Measurements from ENCODE around the gene CKS2.

Gene CKS2

GRCh38 chr9:89351584-89352300, 40.7 kb downstream of the CKS2 start:
- no peak for DNase-seq

- no peak for DNase-seq
Observed at GRCh38 chr9:89352451-89352850, 41.5 kb downstream of the CKS2 start.

GRCh38 chr9:89352874-89353649, 42.1 kb downstream of the CKS2 start:
- no peak for DNase-seq

- no peak for DNase-seq
Observed at GRCh38 chr9:89353989-89354388, 43.0 kb downstream of the CKS2 start.

- DNase-seq, result no peak
Observed at GRCh38 chr9:89354471-89354870, 43.5 kb downstream of the CKS2 start.

GRCh38 chr9:89356782-89357181, 45.8 kb downstream of the CKS2 start:
- no peak for DNase-seq

- no peak for DNase-seq
Observed at GRCh38 chr9:89357331-89358197, 46.6 kb downstream of the CKS2 start.

- DNase-seq, result no peak
Observed at GRCh38 chr9:89358376-89358916, 47.5 kb downstream of the CKS2 start.

GRCh38 chr9:89358985-89359384, 48.0 kb downstream of the CKS2 start:
- DNase-seq, result no peak

- DNase-seq, result no peak
Observed at GRCh38 chr9:89359751-89360261, 48.8 kb downstream of the CKS2 start.

GRCh38 chr9:89360465-89360864, 49.5 kb downstream of the CKS2 start:
- DNase-seq, result no peak

- no peak for DNase-seq
Observed at GRCh38 chr9:89361031-89361430, 50.0 kb downstream of the CKS2 start.

GRCh38 chr9:89361816-89362646, 51.0 kb downstream of the CKS2 start:
- DNase-seq, result no peak

GRCh38 chr9:89362647-89363310, 51.8 kb downstream of the CKS2 start:
- DNase-seq, result no peak

GRCh38 chr9:89363311-89363670, 52.3 kb downstream of the CKS2 start:
- DNase-seq, result no peak

- DNase-seq, result no peak
Observed at GRCh38 chr9:89363921-89364665, 53.1 kb downstream of the CKS2 start.

GRCh38 chr9:89364666-89365531, 53.9 kb downstream of the CKS2 start:
- DNase-seq, result no peak

- DNase-seq, result no peak
Observed at GRCh38 chr9:89365532-89365912, 54.5 kb downstream of the CKS2 start.

Measured in DMS153 (cell line).